MM.1S (cell line): ENCODE results near the gene PHF24.

ENCODE experiments used
- CTCF ChIP-seq: fragments of 300-600 bp; sonication (generic); IDR thresholded peaks from 2 replicates; pipeline ENCODE4 v1.5.1; 2016; ENCODE audit warnings: antibody characterized with exemption, low read length, mixed read lengths
- EZH2 ChIP-seq: fragments of 300-600 bp; sonication (generic); optimal IDR thresholded peaks from 2 replicates; pipeline ENCODE3; 2017; ENCODE audit warnings: low read depth, mild to moderate bottlenecking, antibody characterized with exemption, low read length, mixed read lengths

GRCh38 chr9:34961574-34962490 lies 3.7 kb downstream of the PHF24 start:
- TF ChIP-seq CTCF (no peak), EZH2 (no peak)
